ENCODE measurements around the gene SGMS1. TPM values are rescaled to one million over a fixed set of nuclear protein-coding genes. Genes with fewer than 3 reads are reported as not detected.

The SGMS1 gene
- total and polyA plus RNA-seq, 2 donors (not counting 1 experiment from before 2014, with no cell fraction given), result 10.0 to 43.5 TPM

- no peak for ATAC-seq (ENCODE audit: low read depth)
- 95% methylated on average over 3 of the region's 3 CpGs for WGBS (ENCODE audit: insufficient coverage)
- Mint-ChIP-seq H3K4me3 (no peak overlapping the region), H3K9me3 (ENCODE audit: insufficient read depth) (no peaks in the 10 kb centered on the region), H3K27me3 (no peaks in the 10 kb centered on the region), H3K27ac (no peak overlapping the region), H3K4me1 (peaks cover 18% of the 10 kb centered on the region)
- no peaks in the 10 kb centered on the region for H3K27me3 ChIP-seq (replicated peaks in 1 of 4; ENCODE audit: control extremely low read depth in 1 of 4, control insufficient read depth in 3 of 4, insufficient read depth in 4 of 4, low read length in 3 of 4)
- H3K4me1 ChIP-seq (ENCODE audit: control insufficient read depth in 2 of 2, insufficient read depth in 2 of 2, low read length in 2 of 2), result peaks cover 6 to 15% of the 10 kb centered on the region in 2 donors
- H3K27ac ChIP-seq (ENCODE audit: low read length in 2 of 2), result no peak overlapping the region
- H4K20me1 ChIP-seq (ENCODE audit: control insufficient read depth, insufficient read depth, low read length, poor library complexity, severe bottlenecking), result no peaks in the 10 kb centered on the region
- ChIA-PET POLR2A (no interaction called here), CTCF (interaction anchor here (1.4 kb wide), 2 partner anchors 48 to 88 kb away, joined by 3 read pairs; no protein-coding TSS in a partner anchor)
- peaks cover 0 to 8% of the 10 kb centered on the region in 2 experiments for H3K36me3 ChIP-seq (replicated peaks in 1 of 2; ENCODE audit: control extremely low read depth in 1 of 2, control insufficient read depth in 1 of 2, extremely low read depth in 1 of 2, insufficient read depth in 2 of 2, low read length in 1 of 2)
- intact Hi-C loops (cut with micrococcal nuclease), result no loop called here
- H3K9ac ChIP-seq (ENCODE audit: low read length), result no peak overlapping the region
- DNase-seq, result no peak
- no peaks in the 10 kb centered on the region for H3K9me3 ChIP-seq (ENCODE audit: control extremely low read depth in 1 of 3, control insufficient read depth in 2 of 3, insufficient read depth in 1 of 3, low read length in 2 of 3)
- H2AFZ ChIP-seq (ENCODE audit: insufficient read depth, low read depth, low read length, poor library complexity, severe bottlenecking), result no peak overlapping the region
- no peak overlapping the region for H3K4me3 ChIP-seq (ENCODE audit: control extremely low read depth in 1 of 5, extremely low read depth in 1 of 5, insufficient read depth in 1 of 5, low read depth in 2 of 5, low read length in 4 of 5)
- no peaks in the 10 kb centered on the region for H3K79me2 ChIP-seq (ENCODE audit: control insufficient read depth, insufficient read depth, low read length)
- no peak overlapping the region for H3K4me2 ChIP-seq (replicated peaks; ENCODE audit: low read depth, low read length, poor library complexity, severe bottlenecking)
- no peak for TF ChIP-seq CTCF (IDR thresholded peaks at IDR 0.05)
- no peak for TF ChIP-seq EZH2 (IDR thresholded peaks at IDR 0.05; ENCODE audit: borderline replicate concordance, insufficient read depth, low read depth, low read length, poor library complexity, severe bottlenecking)
Measured at GRCh38 chr10:50332108-50332842, 291.5 kb downstream of the SGMS1 start.

GRCh38 chr10:50331486-50331885 lies 292.3 kb downstream of the SGMS1 start:
- Histone ChIP-seq H4K20me1 (ENCODE audit: control insufficient read depth, insufficient read depth, low read length, poor library complexity, severe bottlenecking) (no peaks in the 10 kb centered on the region), H3K4me2 (replicated peaks; ENCODE audit: low read depth, low read length, poor library complexity, severe bottlenecking) (no peak overlapping the region), H3K79me2 (ENCODE audit: control insufficient read depth, insufficient read depth, low read length) (no peaks in the 10 kb centered on the region), H3K4me3 (ENCODE audit: control extremely low read depth in 1 of 5, extremely low read depth in 1 of 5, insufficient read depth in 1 of 5, low read depth in 2 of 5, low read length in 4 of 5) (no peak overlapping the region), H3K9me3 (ENCODE audit: control extremely low read depth in 1 of 3, control insufficient read depth in 2 of 3, insufficient read depth in 1 of 3, low read length in 2 of 3) (no peaks in the 10 kb centered on the region), H3K36me3 (replicated peaks in 1 of 2; ENCODE audit: control extremely low read depth in 1 of 2, control insufficient read depth in 1 of 2, extremely low read depth in 1 of 2, insufficient read depth in 2 of 2, low read length in 1 of 2) (peaks cover 0 to 8% of the 10 kb centered on the region in 2 experiments), H2AFZ (ENCODE audit: insufficient read depth, low read depth, low read length, poor library complexity, severe bottlenecking) (no peak overlapping the region), H3K27me3 (replicated peaks in 1 of 4; ENCODE audit: control extremely low read depth in 1 of 4, control insufficient read depth in 3 of 4, insufficient read depth in 4 of 4, low read length in 3 of 4) (no peaks in the 10 kb centered on the region), H3K27ac (ENCODE audit: low read length in 2 of 2) (no peak overlapping the region), H3K4me1 (ENCODE audit: control insufficient read depth in 2 of 2, insufficient read depth in 2 of 2, low read length in 2 of 2) (peaks cover 6 to 20% of the 10 kb centered on the region in 2 donors), H3K9ac (ENCODE audit: low read length) (no peak overlapping the region)
- DNase-seq (no peak), ATAC-seq (ENCODE audit: low read depth) (no peak)
- TF ChIP-seq EZH2 (IDR thresholded peaks at IDR 0.05; ENCODE audit: borderline replicate concordance, insufficient read depth, low read depth, low read length, poor library complexity, severe bottlenecking), result no peak
- TF ChIP-seq CTCF (IDR thresholded peaks at IDR 0.05), result no peak
- WGBS (ENCODE audit: insufficient coverage), result 92% methylated on average over 2 of the region's 2 CpGs
- CTCF ChIA-PET, result interaction anchor here (0.9 to 1.5 kb wide), 5 partner anchors 20 to 89 kb away, joined by 3 to 6 read pairs (median 3); no protein-coding TSS in a partner anchor
- Mint-ChIP-seq H3K4me1 (peaks cover 22% of the 10 kb centered on the region), H3K27me3 (no peaks in the 10 kb centered on the region), H3K9me3 (ENCODE audit: insufficient read depth) (no peaks in the 10 kb centered on the region), H3K27ac (no peak overlapping the region), H3K4me3 (no peak overlapping the region)
- POLR2A ChIA-PET, result no interaction called here
- intact Hi-C loops (cut with micrococcal nuclease), result no loop called here
